GM18519 (cell line): ENCODE results near the gene CYB5D1.
"Not testable (repeated sequence)": the region's sequence is repeated elsewhere in the genome, so short reads cannot be mapped to it uniquely, and the experiment has no call there.

Experiments used
- ATAC-seq: cut with Tn5 transposase; IDR thresholded peaks from one replicate; pipeline ENCODE4 v1.9.1; 2021; ENCODE audit warnings: mild to moderate bottlenecking, moderate library complexity; ENCODE audit not compliant: unreplicated experiment, low FRiP score

The CYB5D1 gene

GRCh38 chr17:7857713-7858521, at the start of gene CYB5D1:
Gene CYB5D1 (plus strand): TSS chr17:7858003. CDS start chr17:7858135, 132 bp downstream.
- no peak for ATAC-seq

GRCh38 chr17:7809086-7809790, 48.6 kb upstream of the CYB5D1 start:
- no peak for ATAC-seq

GRCh38 chr17:7809791-7810343, 47.9 kb upstream of the CYB5D1 start:
- ATAC-seq: not testable (repeated sequence)

GRCh38 chr17:7811251-7811650, 46.6 kb upstream of the CYB5D1 start:
- no peak for ATAC-seq

GRCh38 chr17:7814969-7815368, 42.8 kb upstream of the CYB5D1 start:
- no peak for ATAC-seq

GRCh38 chr17:7816926-7817642, 40.7 kb upstream of the CYB5D1 start:
- no peak for ATAC-seq

GRCh38 chr17:7817643-7817964, 40.2 kb upstream of the CYB5D1 start:
- ATAC-seq: no peak

- ATAC-seq: no peak
Measured at GRCh38 chr17:7818026-7818425, 39.8 kb upstream of the CYB5D1 start.

GRCh38 chr17:7818746-7819645, 38.8 kb upstream of the CYB5D1 start:
- no peak for ATAC-seq

GRCh38 chr17:7820231-7820630, 37.6 kb upstream of the CYB5D1 start:
- ATAC-seq: no peak

GRCh38 chr17:7822126-7822525, 35.7 kb upstream of the CYB5D1 start:
- no peak for ATAC-seq

GRCh38 chr17:7823581-7824001, 34.2 kb upstream of the CYB5D1 start:
- ATAC-seq: no peak

- no peak for ATAC-seq
Measured at GRCh38 chr17:7824021-7824924, 33.5 kb upstream of the CYB5D1 start.

GRCh38 chr17:7825206-7825990, 32.4 kb upstream of the CYB5D1 start:
- ATAC-seq: no peak

GRCh38 chr17:7830616-7831015, 27.2 kb upstream of the CYB5D1 start:
- ATAC-seq: no peak

GRCh38 chr17:7831233-7831632, 26.6 kb upstream of the CYB5D1 start:
- no peak for ATAC-seq

GRCh38 chr17:7832431-7832830, 25.4 kb upstream of the CYB5D1 start:
- ATAC-seq: no peak
